Right ventricle myocardium inferior (tissue), 1 donor: ENCODE measurements around the gene CNTNAP1. TPM values are rescaled to one million over a fixed set of nuclear protein-coding genes. Genes with fewer than 3 reads are reported as not detected.

Experiments
- ATAC-seq: fragments of 200-7000 bp; cut with Tn5 transposase; one replicate; pipeline ENCODE4 v1.9.1; 2020; ENCODE audit warnings: mild to moderate bottlenecking, moderate library complexity
- DNase-seq: peaks from one replicate; pipeline ENCODE4 v3.0.0; 2021; ENCODE audit errors: missing footprints
- intact Hi-C: fragments of 100-400 bp; cut with DNase I; formaldehyde crosslinking; loops from one replicate; pipeline ENCODE4 v1.11.0; 2022
- total RNA-seq: library from RNA; stranded (reverse); fragmentation: NEBNext Ultra II Directional; extraction: Animal tissue kit (Norgen Biotek cat#: 25700); gene quantifications from one replicate; pipeline ENCODE4 v1.2.1, GENCODE V29; 2021
- donor health status: DM: no; HTN: yes; CAD: no; lungs with severe emphysema.

Gene CNTNAP1
- total RNA-seq, 1 donor from 2014 or later = 7.3 TPM

DNA sequence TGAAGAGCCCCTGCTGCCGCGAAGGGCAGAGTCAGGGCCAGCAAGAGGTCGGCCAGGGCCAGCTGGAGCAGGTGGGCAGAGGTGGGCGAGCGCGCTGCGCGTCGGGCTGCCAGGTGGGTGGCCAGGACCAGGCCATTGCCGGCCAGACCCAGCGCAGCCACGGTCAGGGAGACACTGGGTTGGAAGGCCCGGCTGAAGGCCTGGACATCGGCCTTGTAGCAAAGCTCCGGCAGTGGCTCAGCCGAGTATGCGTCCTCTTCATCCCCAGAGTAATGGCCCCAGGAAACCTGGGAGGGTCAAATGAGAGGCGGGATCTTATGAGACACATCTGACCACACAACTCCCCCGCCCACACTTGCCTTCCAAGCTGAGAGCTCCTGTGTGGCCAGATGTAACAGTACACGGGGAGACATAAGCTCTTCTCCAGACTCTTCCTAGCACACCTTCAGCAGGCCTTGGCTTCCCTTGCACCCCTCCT is 2.0 kb upstream of the CNTNAP1 start:
- DNase-seq = peak; percentile 74
- intact Hi-C loops = loop anchor here (2.0 kb wide), 1 partner anchor 62 kb away; no protein-coding TSS in a partner anchor

GRCh38 chr17:42682722-42683403 is 532 bp downstream of the CNTNAP1 start:
- DNase-seq = no peak
- intact Hi-C loops = no loop called here
- ATAC-seq = no peak

More for the DNA sequence above, 2.0 kb upstream of the CNTNAP1 start:
- no peak for ATAC-seq

GRCh38 chr17:42683407-42684034 is 1.2 kb downstream of the CNTNAP1 start:
- intact Hi-C loops = no loop called here
- DNase-seq = peak; percentile 84
- ATAC-seq = no peak

DNA sequence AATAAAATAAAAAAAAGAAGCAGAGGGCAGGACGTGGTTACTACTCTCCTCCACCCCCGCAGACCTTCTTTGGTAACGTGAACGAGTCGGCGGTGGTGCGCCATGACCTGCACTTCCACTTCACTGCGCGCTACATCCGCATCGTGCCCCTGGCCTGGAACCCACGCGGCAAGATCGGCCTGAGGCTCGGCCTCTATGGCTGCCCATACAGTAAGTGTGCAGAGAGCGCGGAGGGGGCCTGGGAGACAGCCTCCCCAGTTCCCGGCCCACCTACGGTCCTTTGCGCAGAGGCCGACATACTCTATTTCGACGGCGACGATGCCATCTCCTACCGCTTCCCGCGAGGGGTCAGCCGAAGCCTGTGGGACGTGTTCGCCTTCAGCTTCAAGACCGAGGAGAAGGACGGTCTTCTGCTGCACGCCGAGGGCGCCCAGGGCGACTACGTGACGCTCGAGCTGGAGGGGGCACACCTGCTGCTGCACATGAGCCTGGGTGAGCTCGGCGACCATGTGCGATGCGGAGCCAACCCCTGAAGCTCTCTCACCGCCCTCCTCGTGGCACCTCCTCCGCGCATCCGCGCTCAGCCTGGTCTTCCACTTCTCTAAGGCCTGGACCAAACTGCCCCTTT is 2.7 kb downstream of the CNTNAP1 start:
- DNase-seq (no peak), ATAC-seq (no peak)
- intact Hi-C loops = no loop called here

DNA sequence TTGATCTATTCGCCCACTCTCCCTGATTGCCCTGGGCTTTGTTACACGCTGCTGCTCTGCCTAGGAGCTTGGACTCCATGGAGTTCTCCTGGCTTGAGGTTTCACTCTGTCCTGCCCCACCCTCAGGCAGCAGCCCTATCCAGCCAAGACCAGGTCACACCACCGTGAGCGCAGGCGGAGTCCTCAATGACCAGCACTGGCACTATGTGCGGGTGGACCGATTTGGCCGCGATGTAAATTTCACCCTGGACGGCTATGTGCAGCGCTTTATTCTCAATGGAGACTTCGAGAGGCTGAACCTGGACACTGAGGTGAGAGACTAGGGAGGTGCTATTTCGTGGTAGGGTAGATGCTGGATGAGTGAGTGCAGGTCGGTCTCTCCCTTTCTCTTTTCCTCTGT is 3.5 kb downstream of the CNTNAP1 start:
- DNase-seq = no peak
- intact Hi-C loops = no loop called here
- ATAC-seq = no peak

GRCh38 chr17:42686520-42687128 is 4.3 kb downstream of the CNTNAP1 start:
- no peak for ATAC-seq
- intact Hi-C loops = no loop called here

DNA sequence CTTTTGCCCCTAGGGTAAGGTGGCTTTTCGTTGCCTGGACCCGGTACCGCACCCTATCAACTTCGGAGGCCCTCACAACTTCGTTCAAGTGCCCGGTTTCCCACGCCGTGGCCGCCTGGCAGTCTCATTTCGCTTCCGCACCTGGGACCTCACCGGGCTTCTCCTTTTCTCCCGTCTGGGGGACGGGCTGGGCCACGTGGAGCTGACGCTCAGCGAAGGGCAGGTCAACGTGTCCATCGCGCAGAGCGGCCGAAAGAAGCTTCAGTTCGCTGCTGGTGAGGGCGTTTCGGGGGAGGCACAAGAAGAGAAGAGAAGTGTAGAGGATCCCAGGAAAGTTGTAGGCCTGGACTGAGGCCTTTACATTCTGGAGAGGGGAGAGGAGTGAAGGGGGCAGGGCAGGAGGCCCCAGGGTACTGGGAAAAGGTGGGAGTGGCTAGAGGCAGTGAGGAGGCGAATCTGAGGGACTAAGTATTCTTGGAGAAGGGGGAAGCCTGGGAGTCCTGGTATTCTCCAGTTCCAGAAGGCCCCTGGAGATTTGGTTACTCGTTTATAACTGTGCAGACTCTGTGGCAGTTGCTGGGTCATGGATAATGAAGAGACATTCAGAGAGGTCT is 5.5 kb downstream of the CNTNAP1 start:
- no peak for ATAC-seq
- intact Hi-C loops = no loop called here
- DNase-seq = no peak

More at GRCh38 chr17:42686520-42687128, 4.3 kb downstream of the CNTNAP1 start:
- no peak for DNase-seq

GRCh38 chr17:42690596-42690995 is 8.3 kb downstream of the CNTNAP1 start:
- ATAC-seq (peak; percentile 83), DNase-seq (no peak)
- intact Hi-C loops = no loop called here

GRCh38 chr17:42691021-42691545 is 8.8 kb downstream of the CNTNAP1 start:
- no peak for DNase-seq
- no peak for ATAC-seq
- intact Hi-C loops = no loop called here

GRCh38 chr17:42692489-42692888 is 10.2 kb downstream of the CNTNAP1 start:
- intact Hi-C loops = no loop called here
- ATAC-seq (no peak), DNase-seq (no peak)

DNA sequence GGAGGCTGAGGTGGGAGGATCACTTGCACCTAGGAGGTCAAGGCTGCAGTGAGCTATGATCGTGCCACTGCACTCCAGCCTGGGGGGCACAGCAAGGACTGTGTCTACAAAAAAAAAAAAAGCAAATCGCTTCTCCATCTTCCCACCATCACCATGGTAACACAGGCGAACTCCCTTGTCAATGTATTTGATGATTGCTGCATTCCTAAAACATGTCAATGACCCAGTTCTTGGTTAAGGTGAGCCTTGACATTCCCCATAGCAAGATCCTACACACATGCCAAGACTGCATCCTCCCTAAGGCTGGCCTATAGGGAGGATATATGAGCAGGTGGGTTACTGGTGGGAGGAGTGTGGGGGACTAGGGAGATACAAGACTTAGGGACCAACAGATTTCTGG is 12.2 kb downstream of the CNTNAP1 start:
- no peak for DNase-seq
- ATAC-seq = no peak

DNA sequence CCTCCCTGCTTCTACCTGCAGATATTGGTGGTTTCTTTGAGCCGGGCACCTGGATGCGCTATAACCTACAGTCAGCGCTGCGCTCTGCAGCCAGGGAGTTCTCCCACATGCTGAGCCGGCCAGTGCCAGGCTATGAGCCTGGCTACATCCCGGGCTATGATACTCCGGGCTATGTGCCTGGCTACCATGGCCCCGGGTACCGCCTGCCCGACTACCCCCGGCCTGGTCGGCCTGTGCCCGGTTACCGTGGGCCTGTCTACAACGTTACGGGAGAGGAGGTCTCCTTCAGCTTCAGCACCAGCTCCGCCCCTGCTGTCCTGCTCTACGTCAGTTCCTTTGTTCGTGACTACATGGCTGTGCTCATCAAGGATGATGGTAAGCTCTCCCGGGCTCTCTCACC is 13.2 kb downstream of the CNTNAP1 start:
- DNase-seq (no peak), ATAC-seq (no peak)
- intact Hi-C loops = no loop called here

More for the DNA sequence above, 12.2 kb downstream of the CNTNAP1 start:
- intact Hi-C loops = no loop called here

GRCh38 chr17:42697108-42697811 is 14.9 kb downstream of the CNTNAP1 start:
- intact Hi-C loops = no loop called here
- DNase-seq (no peak), ATAC-seq (no peak)

DNA sequence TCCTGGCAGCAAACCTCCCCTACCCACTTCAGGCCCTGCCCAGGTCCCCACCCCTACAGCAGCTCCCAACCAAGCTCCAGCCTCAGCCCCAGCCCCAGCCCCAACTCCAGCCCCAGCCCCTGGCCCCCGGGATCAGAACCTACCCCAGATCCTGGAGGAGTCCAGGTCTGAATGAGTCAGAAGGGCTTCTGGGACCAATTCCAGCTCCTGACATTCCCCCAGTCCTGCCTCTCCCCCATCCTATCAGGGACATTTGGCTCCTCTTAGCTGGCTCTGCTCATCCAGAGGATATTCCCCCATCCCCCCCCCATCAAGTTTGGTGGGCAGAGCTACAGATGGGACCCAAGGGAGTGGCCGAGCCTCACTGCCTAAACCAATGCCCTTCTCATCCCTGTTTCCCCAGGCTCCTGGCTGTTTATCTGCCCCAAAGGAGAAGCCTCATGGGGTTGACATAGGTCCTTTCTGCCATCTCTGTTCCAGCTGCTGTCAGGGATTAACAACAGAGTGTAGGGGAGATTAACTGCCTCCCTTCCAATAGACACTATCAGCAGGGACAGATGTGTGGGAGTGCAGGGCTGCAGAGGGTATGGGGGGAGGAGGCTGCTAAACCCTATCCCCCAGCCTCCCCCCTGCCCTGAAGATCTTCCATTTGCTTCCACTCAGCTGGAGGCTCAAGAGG is 16.5 kb downstream of the CNTNAP1 start:
- intact Hi-C loops = no loop called here
- peak; percentile 73 for ATAC-seq

GRCh38 chr17:42699415-42699740 is 17.0 kb downstream of the CNTNAP1 start:
- no peak for ATAC-seq

More for the DNA sequence above, 16.5 kb downstream of the CNTNAP1 start:
- DNase-seq = no peak

GRCh38 chr17:42700586-42701289 is 18.4 kb downstream of the CNTNAP1 start:
- intact Hi-C loops = no loop called here
- DNase-seq = no peak
- ATAC-seq = no peak

More at GRCh38 chr17:42699415-42699740, 17.0 kb downstream of the CNTNAP1 start:
- DNase-seq = no peak
- intact Hi-C loops = no loop called here

- intact Hi-C loops = no loop called here
- ATAC-seq = no peak
- no peak for DNase-seq
Measured at GRCh38 chr17:42702446-42702845, 20.1 kb downstream of the CNTNAP1 start.
